Vein endothelial cell (primary cell): Measurements from ENCODE around the gene PCDHA4. TPM values are rescaled to one million over a fixed set of nuclear protein-coding genes. Genes with fewer than 3 reads are reported as not detected.

Experiments used
- total RNA-seq: library from RNA; depleted of rRNA; stranded (reverse); fragments of >200 nt; gene quantifications from 2 replicates; pipeline ENCODE4 v1.2.3, GENCODE V29; 2012

Gene PCDHA4
- total RNA-seq = 0.10 and 0.33 TPM in 2 replicates

DNA sequence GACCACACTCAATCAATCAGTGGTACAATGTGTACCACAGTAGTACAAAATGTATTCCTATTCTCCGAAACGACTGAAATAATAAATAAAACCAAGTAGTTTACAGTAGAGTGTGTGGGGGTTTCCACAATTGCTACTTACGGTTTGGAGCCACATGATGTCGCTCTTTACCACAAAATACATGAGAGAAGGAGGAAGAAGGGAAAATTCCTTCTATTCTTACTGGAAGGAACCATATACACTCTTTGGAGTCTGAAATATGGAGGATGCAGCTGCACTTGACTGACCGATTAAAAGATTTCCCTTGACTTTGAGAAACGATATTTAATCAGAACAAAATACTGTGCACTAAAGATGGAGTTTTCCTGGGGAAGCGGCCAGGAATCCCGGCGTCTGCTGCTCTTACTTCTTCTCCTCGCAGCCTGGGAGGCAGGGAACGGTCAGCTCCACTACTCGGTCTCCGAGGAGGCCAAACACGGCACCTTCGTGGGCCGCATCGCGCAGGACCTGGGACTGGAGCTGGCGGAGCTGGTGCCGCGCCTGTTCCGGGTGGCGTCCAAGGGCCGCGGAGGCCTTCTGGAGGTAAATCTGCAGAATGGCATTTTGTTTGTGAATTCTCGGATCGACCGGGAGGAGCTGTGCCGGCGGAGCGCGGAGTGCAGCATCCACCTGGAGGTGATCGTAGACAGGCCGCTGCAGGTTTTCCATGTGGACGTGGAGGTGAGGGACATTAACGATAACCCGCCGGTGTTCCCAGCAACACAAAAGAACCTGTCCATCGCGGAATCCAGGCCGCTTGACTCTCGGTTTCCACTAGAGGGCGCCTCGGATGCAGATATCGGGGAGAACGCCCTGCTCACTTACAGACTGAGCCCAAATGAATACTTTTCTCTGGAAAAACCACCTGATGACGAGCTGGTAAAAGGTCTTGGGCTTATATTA lies at the start of gene PCDHA4:
PCDHA4 (plus strand) TSS at position 235 of the 942 bp plus-strand sequence.

GRCh38 chr5:140785905-140786686 lies 20.8 kb upstream of the PCDHA4 start, which contains the start of gene PCDHA1:
PCDHA1 (plus strand) TSS chr5:140786140.

GRCh38 chr5:140794595-140795258 lies 12.1 kb upstream of the PCDHA4 start, which contains the start of gene PCDHA2:
PCDHA2 (plus strand) TSS chr5:140794852.

GRCh38 chr5:140800816-140801493 lies 5.9 kb upstream of the PCDHA4 start, which contains the start of gene PCDHA3:
PCDHA3 (plus strand) TSS chr5:140801057.

GRCh38 chr5:140821375-140822280 lies 14.8 kb downstream of the PCDHA4 start, which contains the start of gene PCDHA5:
PCDHA5 (plus strand) TSS chr5:140821613.

GRCh38 chr5:140827704-140828361 lies 21.0 kb downstream of the PCDHA4 start, which contains the start of gene PCDHA6:
PCDHA6 (plus strand) TSS chr5:140827960; CDS start chr5:140828092, 132 bp downstream.

GRCh38 chr5:140833993-140834392 lies 27.1 kb downstream of the PCDHA4 start, which contains the start of gene PCDHA7:
PCDHA7 (plus strand) TSS chr5:140834269; CDS start chr5:140834384, 115 bp downstream.

GRCh38 chr5:140840978-140841962 lies 34.4 kb downstream of the PCDHA4 start, which contains the start of gene PCDHA8:
PCDHA8 (plus strand) TSS chr5:140841187; CDS start chr5:140841322, 135 bp downstream.

GRCh38 chr5:140848139-140849102 lies 41.6 kb downstream of the PCDHA4 start, which contains the start of gene PCDHA9:
PCDHA9 (plus strand) TSS chr5:140848382; CDS start chr5:140848496, 114 bp downstream.

DNA sequence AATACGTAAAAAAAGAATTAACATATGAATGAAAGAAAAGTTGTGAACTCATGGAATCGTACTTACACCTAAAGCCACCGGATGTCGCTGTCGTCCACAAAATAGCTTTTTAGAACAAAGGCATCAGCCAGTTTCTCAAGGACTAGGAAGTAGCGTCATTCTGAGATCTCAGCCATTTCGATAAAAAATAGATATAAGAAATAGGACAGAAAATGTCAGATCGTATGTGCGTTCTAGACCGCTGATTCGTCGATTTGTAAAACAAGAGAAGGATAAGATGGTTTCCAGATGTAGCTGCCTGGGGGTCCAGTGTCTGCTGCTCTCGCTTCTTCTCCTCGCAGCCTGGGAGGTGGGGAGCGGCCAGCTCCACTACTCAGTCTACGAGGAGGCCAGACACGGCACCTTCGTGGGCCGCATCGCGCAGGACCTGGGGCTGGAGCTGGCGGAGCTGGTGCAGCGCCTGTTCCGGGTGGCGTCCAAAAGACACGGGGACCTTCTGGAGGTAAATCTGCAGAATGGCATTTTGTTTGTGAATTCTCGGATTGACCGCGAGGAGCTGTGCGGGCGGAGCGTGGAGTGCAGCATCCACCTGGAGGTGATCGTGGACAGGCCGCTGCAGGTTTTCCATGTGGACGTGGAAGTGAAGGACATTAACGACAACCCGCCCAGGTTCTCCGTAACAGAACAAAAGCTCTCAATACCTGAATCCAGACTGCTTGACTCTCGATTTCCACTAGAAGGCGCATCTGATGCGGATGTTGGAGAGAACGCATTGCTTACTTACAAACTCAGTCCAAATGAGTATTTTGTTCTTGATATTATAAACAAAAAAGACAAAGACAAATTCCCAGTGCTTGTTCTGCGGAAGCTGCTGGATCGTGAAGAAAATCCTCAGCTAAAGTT lies 49.2 kb downstream of the PCDHA4 start, which contains the start of gene PCDHA10:
PCDHA10 (plus strand) TSS at position 126 of the 903 bp plus-strand sequence; CDS start at position 278, 152 bp downstream.

Other genes with a start within 250 kb of the PCDHA4 start
- gene SRA1, start 249.6 kb upstream of the PCDHA4 start, total RNA-seq = 21.2 and 23.5 TPM in 2 replicates
- gene APBB3, start 242.5 kb upstream of the PCDHA4 start, total RNA-seq = 7.3 and 9.5 TPM in 2 replicates
- gene SLC35A4, start 242.2 kb upstream of the PCDHA4 start, total RNA-seq = 24.8 and 30.7 TPM in 2 replicates
- 0.57 TPM in 1 of 2 replicates, not detected in the other for gene CD14, start 173.9 kb upstream of the PCDHA4 start, total RNA-seq
- gene TMCO6, start 167.6 kb upstream of the PCDHA4 start, total RNA-seq = 9.8 and 20.6 TPM in 2 replicates
- 24.4 and 30.4 TPM in 2 replicates for gene NDUFA2, start 159.4 kb upstream of the PCDHA4 start, total RNA-seq
- gene IK, start 159.2 kb upstream of the PCDHA4 start, total RNA-seq = 72.5 and 85.6 TPM in 2 replicates
- 28.4 and 28.8 TPM in 2 replicates for gene WDR55, start 142.2 kb upstream of the PCDHA4 start, total RNA-seq
- gene DND1, start 133.5 kb upstream of the PCDHA4 start, total RNA-seq = 0.38 TPM in 1 of 2 replicates, not detected in the other
- gene HARS1, start 115.7 kb upstream of the PCDHA4 start, total RNA-seq = 48.7 and 60.9 TPM in 2 replicates
- 31.7 and 39.1 TPM in 2 replicates for gene HARS2, start 115.6 kb upstream of the PCDHA4 start, total RNA-seq
- gene ZMAT2, start 106.6 kb upstream of the PCDHA4 start, total RNA-seq = 25.2 and 32.4 TPM in 2 replicates
- gene PCDHA1, start 20.9 kb upstream of the PCDHA4 start, total RNA-seq = not detected in 2 replicates
- gene PCDHA2, start 12.2 kb upstream of the PCDHA4 start, total RNA-seq = under 0.01 TPM in 1 of 2 replicates, not detected in the other
- gene PCDHA3, start 6.0 kb upstream of the PCDHA4 start, total RNA-seq = under 0.01 and 0.19 TPM in 2 replicates
- under 0.01 and 0.10 TPM in 2 replicates for gene PCDHA5, start 14.5 kb downstream of the PCDHA4 start, total RNA-seq
- gene PCDHA6, start 20.9 kb downstream of the PCDHA4 start, total RNA-seq = 0.19 and 0.33 TPM in 2 replicates
- gene PCDHA7, start 27.2 kb downstream of the PCDHA4 start, total RNA-seq = 0.19 and 0.33 TPM in 2 replicates
- under 0.01 TPM in 1 of 2 replicates, not detected in the other for gene PCDHA8, start 34.1 kb downstream of the PCDHA4 start, total RNA-seq
- gene PCDHA9, start 41.3 kb downstream of the PCDHA4 start, total RNA-seq = under 0.01 TPM in 2 replicates
- under 0.01 and 0.19 TPM in 2 replicates for gene PCDHA10, start 48.8 kb downstream of the PCDHA4 start, total RNA-seq
- gene PCDHA11, start 61.9 kb downstream of the PCDHA4 start, total RNA-seq = under 0.01 and 0.10 TPM in 2 replicates
- gene PCDHA12, start 68.2 kb downstream of the PCDHA4 start, total RNA-seq = under 0.01 TPM in 1 of 2 replicates, not detected in the other
- not detected in 2 replicates for gene PCDHA13, start 75.1 kb downstream of the PCDHA4 start, total RNA-seq
- 0.10 and 0.33 TPM in 2 replicates for gene PCDHAC1, start 119.2 kb downstream of the PCDHA4 start, total RNA-seq
- 0.33 and 1.9 TPM in 2 replicates for gene PCDHAC2, start 159.4 kb downstream of the PCDHA4 start, total RNA-seq
- not detected in 2 replicates for gene PCDHB1, start 244.3 kb downstream of the PCDHA4 start, total RNA-seq